HEK293 (cell line): ENCODE data around the gene TAGAP.
"Not testable (repeated sequence)": the region's sequence is repeated elsewhere in the genome, so short reads cannot be mapped to it uniquely, and the experiment has no call there.

Experiments used
- TCF7L2 ChIP-seq: IDR thresholded peaks from 2 replicates; pipeline ENCODE4 v1.6.1; 2011; ENCODE audit warnings: low read depth, mild to moderate bottlenecking, inconsistent platforms, low read length, moderate library complexity, borderline replicate concordance
- ZFP41 ChIP-seq: fragments of 450-650 bp; formaldehyde crosslinking; IDR thresholded peaks from 2 replicates; pipeline ENCODE4 v1.5.1; 2016; ENCODE audit warnings: missing biosample characterization, missing genetic modification characterization, borderline replicate concordance
- ZNF324 ChIP-seq: fragments of 450-650 bp; formaldehyde crosslinking; IDR thresholded peaks from 2 replicates; pipeline ENCODE4 v1.5.1; 2016; ENCODE audit warnings: missing biosample characterization, missing genetic modification characterization
- ZNF610 ChIP-seq: fragments of 450-650 bp; formaldehyde crosslinking; IDR thresholded peaks from 2 replicates; pipeline ENCODE4 v1.5.1; 2016; ENCODE audit warnings: missing biosample characterization, missing genetic modification characterization, borderline replicate concordance
- ZNF629 ChIP-seq: fragments of 450-650 bp; formaldehyde crosslinking; IDR thresholded peaks from 2 replicates; pipeline ENCODE4 v1.5.1; 2017; ENCODE audit warnings: missing biosample characterization, missing genetic modification characterization
- TF ChIP-seq, protein P1 (sequence below): fragments of 450-650 bp; formaldehyde crosslinking; IDR thresholded peaks from 2 replicates; pipeline ENCODE4 v1.5.1; 2016; ENCODE audit warnings: missing biosample characterization, missing genetic modification characterization, borderline replicate concordance
- TF ChIP-seq, protein P2 (sequence below): fragments of 450-650 bp; formaldehyde crosslinking; IDR thresholded peaks from 2 replicates; pipeline ENCODE4 v1.5.1; 2016; ENCODE audit warnings: missing biosample characterization, missing genetic modification characterization
- TF ChIP-seq, protein P3 (sequence below): fragments of 450-650 bp; formaldehyde crosslinking; IDR thresholded peaks from 2 replicates; pipeline ENCODE4 v1.5.1; 2016; ENCODE audit warnings: missing biosample characterization, missing genetic modification characterization
- TF ChIP-seq, protein P4 (sequence below): fragments of 450-650 bp; formaldehyde crosslinking; IDR thresholded peaks from 2 replicates; pipeline ENCODE4 v1.5.1; 2016; ENCODE audit warnings: missing biosample characterization, missing genetic modification characterization, borderline replicate concordance
- TF ChIP-seq, protein P5 (sequence below): fragments of 450-650 bp; formaldehyde crosslinking; IDR thresholded peaks from 2 replicates; pipeline ENCODE4 v1.5.1; 2017; ENCODE audit warnings: missing biosample characterization, missing genetic modification characterization

DNA sequence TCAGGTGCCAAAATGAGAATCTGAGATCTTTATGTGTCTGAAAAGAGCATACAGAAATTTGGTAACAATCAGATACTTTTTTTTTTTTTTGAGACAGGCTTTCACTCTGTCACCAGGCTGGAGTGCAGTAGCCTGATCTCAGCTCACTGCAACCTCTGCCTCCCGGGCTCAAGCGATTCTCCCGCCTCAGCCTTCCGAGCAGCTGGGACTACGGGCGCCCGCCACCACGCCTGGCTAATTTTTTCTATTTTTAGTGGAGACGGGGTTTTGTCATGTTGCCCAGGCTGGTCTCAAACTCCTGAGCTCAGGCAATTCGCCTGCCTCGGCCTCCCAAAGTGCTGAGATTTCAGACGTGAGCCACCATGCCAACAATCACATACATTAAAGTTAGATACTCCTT, 6.5 kb downstream of the TAGAP start:
- TF ChIP-seq, protein P1, sequence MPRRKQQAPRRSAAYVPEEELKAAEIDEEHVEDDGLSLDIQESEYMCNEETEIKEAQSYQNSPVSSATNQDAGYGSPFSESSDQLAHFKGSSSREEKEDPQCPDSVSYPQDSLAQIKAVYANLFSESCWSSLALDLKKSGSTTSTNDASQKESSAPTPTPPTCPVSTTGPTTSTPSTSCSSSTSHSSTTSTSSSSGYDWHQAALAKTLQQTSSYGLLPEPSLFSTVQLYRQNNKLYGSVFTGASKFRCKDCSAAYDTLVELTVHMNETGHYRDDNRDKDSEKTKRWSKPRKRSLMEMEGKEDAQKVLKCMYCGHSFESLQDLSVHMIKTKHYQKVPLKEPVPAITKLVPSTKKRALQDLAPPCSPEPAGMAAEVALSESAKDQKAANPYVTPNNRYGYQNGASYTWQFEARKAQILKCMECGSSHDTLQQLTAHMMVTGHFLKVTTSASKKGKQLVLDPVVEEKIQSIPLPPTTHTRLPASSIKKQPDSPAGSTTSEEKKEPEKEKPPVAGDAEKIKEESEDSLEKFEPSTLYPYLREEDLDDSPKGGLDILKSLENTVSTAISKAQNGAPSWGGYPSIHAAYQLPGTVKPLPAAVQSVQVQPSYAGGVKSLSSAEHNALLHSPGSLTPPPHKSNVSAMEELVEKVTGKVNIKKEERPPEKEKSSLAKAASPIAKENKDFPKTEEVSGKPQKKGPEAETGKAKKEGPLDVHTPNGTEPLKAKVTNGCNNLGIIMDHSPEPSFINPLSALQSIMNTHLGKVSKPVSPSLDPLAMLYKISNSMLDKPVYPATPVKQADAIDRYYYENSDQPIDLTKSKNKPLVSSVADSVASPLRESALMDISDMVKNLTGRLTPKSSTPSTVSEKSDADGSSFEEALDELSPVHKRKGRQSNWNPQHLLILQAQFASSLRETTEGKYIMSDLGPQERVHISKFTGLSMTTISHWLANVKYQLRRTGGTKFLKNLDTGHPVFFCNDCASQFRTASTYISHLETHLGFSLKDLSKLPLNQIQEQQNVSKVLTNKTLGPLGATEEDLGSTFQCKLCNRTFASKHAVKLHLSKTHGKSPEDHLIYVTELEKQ, result not testable (repeated sequence)
- TF ChIP-seq, protein P2, sequence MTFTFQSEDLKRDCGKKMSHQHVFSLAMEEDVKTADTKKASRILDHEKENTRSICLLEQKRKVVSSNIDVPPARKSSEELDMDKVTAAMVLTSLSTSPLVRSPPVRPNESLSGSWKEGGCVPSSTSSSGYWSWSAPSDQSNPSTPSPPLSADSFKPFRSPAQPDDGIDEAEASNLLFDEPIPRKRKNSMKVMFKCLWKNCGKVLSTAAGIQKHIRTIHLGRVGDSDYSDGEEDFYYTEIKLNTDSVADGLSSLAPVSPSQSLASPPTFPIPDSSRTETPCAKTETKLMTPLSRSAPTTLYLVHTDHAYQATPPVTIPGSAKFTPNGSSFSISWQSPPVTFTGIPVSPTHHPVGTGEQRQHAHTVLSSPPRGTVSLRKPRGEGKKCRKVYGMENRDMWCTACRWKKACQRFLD (tag by site-specific recombination), result not testable (repeated sequence)
- TF ChIP-seq, protein P3, sequence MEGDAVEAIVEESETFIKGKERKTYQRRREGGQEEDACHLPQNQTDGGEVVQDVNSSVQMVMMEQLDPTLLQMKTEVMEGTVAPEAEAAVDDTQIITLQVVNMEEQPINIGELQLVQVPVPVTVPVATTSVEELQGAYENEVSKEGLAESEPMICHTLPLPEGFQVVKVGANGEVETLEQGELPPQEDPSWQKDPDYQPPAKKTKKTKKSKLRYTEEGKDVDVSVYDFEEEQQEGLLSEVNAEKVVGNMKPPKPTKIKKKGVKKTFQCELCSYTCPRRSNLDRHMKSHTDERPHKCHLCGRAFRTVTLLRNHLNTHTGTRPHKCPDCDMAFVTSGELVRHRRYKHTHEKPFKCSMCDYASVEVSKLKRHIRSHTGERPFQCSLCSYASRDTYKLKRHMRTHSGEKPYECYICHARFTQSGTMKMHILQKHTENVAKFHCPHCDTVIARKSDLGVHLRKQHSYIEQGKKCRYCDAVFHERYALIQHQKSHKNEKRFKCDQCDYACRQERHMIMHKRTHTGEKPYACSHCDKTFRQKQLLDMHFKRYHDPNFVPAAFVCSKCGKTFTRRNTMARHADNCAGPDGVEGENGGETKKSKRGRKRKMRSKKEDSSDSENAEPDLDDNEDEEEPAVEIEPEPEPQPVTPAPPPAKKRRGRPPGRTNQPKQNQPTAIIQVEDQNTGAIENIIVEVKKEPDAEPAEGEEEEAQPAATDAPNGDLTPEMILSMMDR (tag by site-specific recombination), result not testable (repeated sequence)
- not testable (repeated sequence) for TF ChIP-seq ZNF610 (tag by site-specific recombination); ZFP41 (tag by site-specific recombination); ZNF629 (tag by site-specific recombination); TCF7L2; ZNF324 (tag by site-specific recombination)
- TF ChIP-seq, protein P4, sequence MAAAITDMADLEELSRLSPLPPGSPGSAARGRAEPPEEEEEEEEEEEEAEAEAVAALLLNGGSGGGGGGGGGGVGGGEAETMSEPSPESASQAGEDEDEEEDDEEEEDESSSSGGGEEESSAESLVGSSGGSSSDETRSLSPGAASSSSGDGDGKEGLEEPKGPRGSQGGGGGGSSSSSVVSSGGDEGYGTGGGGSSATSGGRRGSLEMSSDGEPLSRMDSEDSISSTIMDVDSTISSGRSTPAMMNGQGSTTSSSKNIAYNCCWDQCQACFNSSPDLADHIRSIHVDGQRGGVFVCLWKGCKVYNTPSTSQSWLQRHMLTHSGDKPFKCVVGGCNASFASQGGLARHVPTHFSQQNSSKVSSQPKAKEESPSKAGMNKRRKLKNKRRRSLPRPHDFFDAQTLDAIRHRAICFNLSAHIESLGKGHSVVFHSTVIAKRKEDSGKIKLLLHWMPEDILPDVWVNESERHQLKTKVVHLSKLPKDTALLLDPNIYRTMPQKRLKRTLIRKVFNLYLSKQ (tag by site-specific recombination), result not testable (repeated sequence)
- TF ChIP-seq, protein P5, sequence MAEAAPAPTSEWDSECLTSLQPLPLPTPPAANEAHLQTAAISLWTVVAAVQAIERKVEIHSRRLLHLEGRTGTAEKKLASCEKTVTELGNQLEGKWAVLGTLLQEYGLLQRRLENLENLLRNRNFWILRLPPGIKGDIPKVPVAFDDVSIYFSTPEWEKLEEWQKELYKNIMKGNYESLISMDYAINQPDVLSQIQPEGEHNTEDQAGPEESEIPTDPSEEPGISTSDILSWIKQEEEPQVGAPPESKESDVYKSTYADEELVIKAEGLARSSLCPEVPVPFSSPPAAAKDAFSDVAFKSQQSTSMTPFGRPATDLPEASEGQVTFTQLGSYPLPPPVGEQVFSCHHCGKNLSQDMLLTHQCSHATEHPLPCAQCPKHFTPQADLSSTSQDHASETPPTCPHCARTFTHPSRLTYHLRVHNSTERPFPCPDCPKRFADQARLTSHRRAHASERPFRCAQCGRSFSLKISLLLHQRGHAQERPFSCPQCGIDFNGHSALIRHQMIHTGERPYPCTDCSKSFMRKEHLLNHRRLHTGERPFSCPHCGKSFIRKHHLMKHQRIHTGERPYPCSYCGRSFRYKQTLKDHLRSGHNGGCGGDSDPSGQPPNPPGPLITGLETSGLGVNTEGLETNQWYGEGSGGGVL (tag by site-specific recombination), result not testable (repeated sequence)
